Caco-2 (cell line): Measurements from ENCODE around the gene SNAP29. TPM values are rescaled to one million over a fixed set of nuclear protein-coding genes. Genes with fewer than 3 reads are reported as not detected.

Experiments used
- BruUV-seq: library from RNA; stranded (reverse); fragments of 400-500 nt; replicated peaks from 2 replicates; lab custom pipeline; 2021; lab: Mats Ljungman, UMichigan
- CTCF ChIA-PET: fragments of 300-600 bp; sonication (Branson Sonifier 250); formaldehyde crosslinking; loops from one replicate; lab custom pipeline; 2022; ENCODE audit warnings: antibody characterized with exemption; lab: Charles Lee
- POLR2A ChIA-PET: fragments of 300-600 bp; sonication (Branson Sonifier 250); formaldehyde crosslinking; loops from one replicate; lab custom pipeline; 2022; ENCODE audit warnings: antibody characterized with exemption; lab: Charles Lee
- DNase-seq, 2 experiments: peaks; one replicate each; pipeline versions ENCODE4 v3.0.0 to v3.0.0-alpha.2; 2020 to 2022
- H3K27me3 ChIP-seq: replicated peaks from 2 replicates; pipeline ENCODE4 v1.6.0; 2011; ENCODE audit warnings: low read length; ENCODE audit not compliant: control insufficient read depth, insufficient read depth
- H3K36me3 ChIP-seq: 2 replicates; pipeline ENCODE4 v1.5.1; 2011; ENCODE audit warnings: low read length; ENCODE audit not compliant: control insufficient read depth, insufficient read depth
- H3K4me1 ChIP-seq: fragments of 250-450 bp; sonication (Bioruptor Pico); 2 replicates; pipeline ENCODE4 v1.5.1; 2020; ENCODE audit warnings: mild to moderate bottlenecking
- H3K4me3 ChIP-seq: 2 replicates; pipeline ENCODE4 v1.5.1; 2011; ENCODE audit warnings: low read depth, mild to moderate bottlenecking, control low read depth, low read length
- H3K9me3 ChIP-seq: fragments of 250-450 bp; sonication (Bioruptor Pico); 2 replicates; pipeline ENCODE4 v1.5.1; 2020; ENCODE audit warnings: mild to moderate bottlenecking, moderate library complexity
- H3K27ac Mint-ChIP-seq: one replicate; pipeline ENCODE4 v1.8.0; 2022; ENCODE audit warnings: mixed read lengths; ENCODE audit not compliant: unreplicated experiment
- H3K27me3 Mint-ChIP-seq: one replicate; pipeline ENCODE4 v1.8.0; 2022; ENCODE audit warnings: mixed read lengths; ENCODE audit not compliant: insufficient read depth, unreplicated experiment
- H3K36me3 Mint-ChIP-seq: one replicate; pipeline ENCODE4 v1.8.0; 2022; ENCODE audit warnings: mild to moderate bottlenecking, mixed read lengths; ENCODE audit not compliant: insufficient read depth, unreplicated experiment
- H3K4me1 Mint-ChIP-seq: one replicate; pipeline ENCODE4 v1.8.0; 2022; ENCODE audit warnings: low read depth, mixed read lengths; ENCODE audit not compliant: unreplicated experiment
- H3K4me3 Mint-ChIP-seq: one replicate; pipeline ENCODE4 v1.8.0; 2022; ENCODE audit warnings: mild to moderate bottlenecking, moderate library complexity, mixed read lengths; ENCODE audit not compliant: unreplicated experiment
- H3K9me3 Mint-ChIP-seq: one replicate; pipeline ENCODE4 v1.8.0; 2022; ENCODE audit warnings: mixed read lengths; ENCODE audit not compliant: unreplicated experiment
- CTCF ChIP-seq, 2 experiments: fragments of 200-600 bp in 1 of 2; IDR thresholded peaks; 1 replicate in 1 of 2; 2 replicates in 1 of 2; pipeline versions ENCODE4 v1.5.1 to v1.8.0; 2011 to 2022; ENCODE audit warnings: antibody characterized with exemption in 1 of 2, control low read depth in 1 of 2, inconsistent platforms in 1 of 2, low read depth in 1 of 2, low read length in 1 of 2, mild to moderate bottlenecking in 1 of 2, moderate library complexity in 1 of 2; ENCODE audit not compliant: insufficient read depth in 1 of 2, severe bottlenecking in 1 of 2, unreplicated experiment in 1 of 2
- intact Hi-C: fragments of 100-400 bp; cut with micrococcal nuclease; formaldehyde crosslinking; loops from one replicate; pipeline ENCODE4 v1.10.0; 2022; ENCODE audit not compliant: unreplicated experiment
- total RNA-seq: library from RNA; stranded (reverse); gene quantifications from 2 replicates; pipeline ENCODE4 v1.2.3, GENCODE V29; 2022

Gene SNAP29
- total RNA-seq, 1 experiment from 2014 or later: 26.2 TPM

GRCh38 chr22:20909543-20910303 lies 50.9 kb downstream of the SNAP29 start:
- intact Hi-C loops: no loop called here
- no peak overlapping the region for H3K27ac Mint-ChIP-seq
- no peaks in the 10 kb centered on the region for H3K9me3 Mint-ChIP-seq
- DNase-seq: no peak
- Histone ChIP-seq H3K4me1 (no peaks in the 10 kb centered on the region), H3K9me3 (no peaks in the 10 kb centered on the region), H3K36me3 (no peaks in the 10 kb centered on the region), H3K4me3 (no peak overlapping the region), H3K27me3 (no peaks in the 10 kb centered on the region)
- no peaks in the 10 kb centered on the region for H3K4me1 Mint-ChIP-seq
- H3K36me3 Mint-ChIP-seq: no peaks in the 10 kb centered on the region
- no peak for TF ChIP-seq CTCF (IDR thresholded peaks at IDR 0.05; ENCODE audit: insufficient read depth in 1 of 2, low read depth in 1 of 2, low read length in 1 of 2, severe bottlenecking in 1 of 2, unreplicated experiment in 1 of 2)
- BruUV-seq: no TSS peak
- ChIA-PET CTCF (interaction anchor here (0.6 to 0.7 kb wide), 3 partner anchors 18 to 145 kb away, joined by 3 to 12 read pairs (median 4); no protein-coding TSS in a partner anchor), POLR2A (no interaction called here)
- H3K27me3 Mint-ChIP-seq: peaks cover 3% of the 10 kb centered on the region
- no peak overlapping the region for H3K4me3 Mint-ChIP-seq

DNA sequence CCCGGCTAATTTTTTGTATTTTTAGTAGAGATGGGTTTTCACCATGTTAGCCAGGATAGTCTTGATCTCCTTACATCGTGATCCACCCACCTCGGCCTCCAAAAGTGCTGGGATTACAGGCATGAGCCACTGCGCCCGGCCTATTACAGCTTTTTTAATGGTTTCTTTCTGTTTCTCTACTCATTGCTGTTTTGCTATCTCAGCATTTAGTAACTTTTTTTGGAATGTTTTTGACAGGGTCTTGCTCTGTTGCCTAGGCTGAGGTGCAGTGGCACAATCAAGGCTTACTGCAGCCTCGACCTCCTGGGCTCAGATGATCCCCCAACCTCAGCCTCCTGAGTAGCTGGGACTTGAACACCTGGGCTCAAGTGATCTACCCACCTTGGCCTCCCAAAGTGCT lies 53.7 kb downstream of the SNAP29 start:
- DNase-seq: no peak
- intact Hi-C loops: no loop called here
- no peaks in the 10 kb centered on the region for H3K27me3 ChIP-seq
- Mint-ChIP-seq H3K27me3 (no peaks in the 10 kb centered on the region), H3K4me1 (peaks cover 9% of the 10 kb centered on the region), H3K9me3 (no peaks in the 10 kb centered on the region), H3K36me3 (peaks cover 7% of the 10 kb centered on the region), H3K4me3 (no peak overlapping the region), H3K27ac (no peak overlapping the region)
- no peak overlapping the region for H3K4me3 ChIP-seq
- H3K4me1 ChIP-seq: 0 out of 2 replicates have a peak, but pooled peaks cover 4% of the 10 kb centered on the region
- CTCF ChIA-PET: interaction anchor here (0.9 kb wide), 1 partner anchor 27 kb away, joined by 5 read pairs; no protein-coding TSS in a partner anchor
- BruUV-seq: no TSS peak
- POLR2A ChIA-PET: no interaction called here
- H3K9me3 ChIP-seq: no peaks in the 10 kb centered on the region
- H3K36me3 ChIP-seq: no peaks in the 10 kb centered on the region
- TF ChIP-seq CTCF (IDR thresholded peaks at IDR 0.05; ENCODE audit: insufficient read depth in 1 of 2, low read depth in 1 of 2, low read length in 1 of 2, severe bottlenecking in 1 of 2, unreplicated experiment in 1 of 2): no peak

GRCh38 chr22:20916916-20917810 lies 58.4 kb downstream of the SNAP29 start, which contains the start of gene CRKL:
TSS of gene CRKL (plus strand) at chr22:20917407. CDS start at chr22:20917935, 528 bp downstream.
- peak; percentile 81 to 96 for TF ChIP-seq CTCF (IDR thresholded peaks at IDR 0.05; ENCODE audit: insufficient read depth in 1 of 2, low read depth in 1 of 2, low read length in 1 of 2, severe bottlenecking in 1 of 2, unreplicated experiment in 1 of 2)

More at GRCh38 chr22:20916916-20917810, 58.4 kb downstream of the SNAP29 start, which contains the start of gene CRKL:
- POLR2A ChIA-PET: interaction anchor here (0.6 to 1.3 kb wide), 4 partner anchors 34 to 81 kb away, joined by 3 to 10 read pairs (median 4); partner anchors contain the start of gene LZTR1
- H3K36me3 Mint-ChIP-seq: peaks cover 34% of the 10 kb centered on the region
- peak within 1 kb of the TSS; percentile 82 for H3K4me3 Mint-ChIP-seq
- H3K27me3 Mint-ChIP-seq: no peaks in the 10 kb centered on the region
- peaks cover 32% of the 10 kb centered on the region for H3K4me1 Mint-ChIP-seq
- TSS peak; percentile 81 for BruUV-seq
- peaks cover 24% of the 10 kb centered on the region for H3K4me1 ChIP-seq
- H3K9me3 Mint-ChIP-seq: no peaks in the 10 kb centered on the region
- no peaks in the 10 kb centered on the region; the same call in 1 of the 2 replicates for H3K9me3 ChIP-seq
- H3K27me3 ChIP-seq: no peaks in the 10 kb centered on the region
- DNase-seq: peak; percentile 96 to 97
- intact Hi-C loops: loop anchor here (1.0 to 2.0 kb wide), 2 partner anchors 32 to 40 kb away; no protein-coding TSS in a partner anchor
- H3K36me3 ChIP-seq: no peaks in the 10 kb centered on the region
- peak within 1 kb of the TSS; percentile 87 for H3K4me3 ChIP-seq
- H3K27ac Mint-ChIP-seq: peak within 1 kb of the TSS; percentile 82
- CTCF ChIA-PET: interaction anchor here (0.6 to 2.7 kb wide), 15 partner anchors 9 to 705 kb away, joined by 3 to 36 read pairs (median 4); partner anchors contain the start of gene LZTR1
